Right ventricle myocardium inferior (tissue), 1 donor: ENCODE data around the gene PRKCB. TPM values are rescaled to one million over a fixed set of nuclear protein-coding genes. Genes with fewer than 3 reads are reported as not detected.

Experiments used
- ATAC-seq: fragments of 200-7000 bp; cut with Tn5 transposase; one replicate; pipeline ENCODE4 v1.9.1; 2020; ENCODE audit warnings: mild to moderate bottlenecking, moderate library complexity
- DNase-seq: peaks from one replicate; pipeline ENCODE4 v3.0.0; 2021; ENCODE audit errors: missing footprints
- intact Hi-C: fragments of 100-400 bp; cut with DNase I; formaldehyde crosslinking; loops from one replicate; pipeline ENCODE4 v1.11.0; 2022
- total RNA-seq: library from RNA; stranded (reverse); fragmentation: NEBNext Ultra II Directional; extraction: Animal tissue kit (Norgen Biotek cat#: 25700); gene quantifications from one replicate; pipeline ENCODE4 v1.2.1, GENCODE V29; 2021
- donor health status: DM: no; HTN: yes; CAD: no; lungs with severe emphysema.

PRKCB gene
- total RNA-seq, 1 donor from 2014 or later, result 2.2 TPM

DNA sequence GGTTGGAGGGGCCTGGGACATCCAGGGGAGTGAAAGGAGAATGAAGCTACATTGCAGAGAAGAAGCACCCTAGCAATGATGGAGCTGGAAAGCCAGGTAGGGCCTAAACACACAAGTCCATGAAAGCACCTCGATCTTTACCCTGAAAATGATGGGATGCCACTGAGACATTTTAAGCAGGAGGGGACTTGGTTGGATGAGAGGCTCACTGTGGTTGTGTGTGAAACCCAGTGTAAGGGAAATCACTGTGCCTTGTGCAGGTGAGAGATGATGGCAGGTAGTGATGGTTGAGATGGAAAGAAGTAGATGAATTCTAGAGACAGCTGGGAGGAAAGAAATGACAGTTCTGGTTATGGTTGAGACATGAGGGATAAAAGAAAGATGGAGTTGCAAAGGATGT lies 287.5 kb downstream of the PRKCB start:
- ATAC-seq (no peak), DNase-seq (no peak)
- intact Hi-C loops, result no loop called here

- no peak for ATAC-seq
- intact Hi-C loops, result no loop called here
- DNase-seq, result no peak
Observed at GRCh38 chr16:24124291-24124690, 288.5 kb downstream of the PRKCB start.

DNA sequence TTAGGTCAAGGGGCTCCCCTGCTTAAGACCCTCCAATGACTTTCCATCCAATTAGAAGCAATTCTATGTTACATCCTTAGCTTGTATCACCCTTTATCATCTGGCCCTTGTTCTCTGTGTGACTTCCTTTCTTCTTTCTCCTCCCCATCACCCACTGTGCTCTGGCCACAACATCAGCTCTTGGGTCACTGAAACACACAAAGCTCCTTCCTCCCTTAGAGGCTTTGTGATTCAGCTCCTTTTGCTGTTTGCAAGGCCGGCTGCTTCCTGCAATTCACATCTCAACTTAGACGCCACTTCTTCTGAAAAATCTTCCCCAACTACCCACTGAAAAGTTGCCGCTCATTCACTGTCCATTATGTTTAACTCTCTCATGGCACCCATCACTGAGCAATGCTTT lies 289.4 kb downstream of the PRKCB start:
- DNase-seq (no peak), ATAC-seq (no peak)
- intact Hi-C loops, result no loop called here

GRCh38 chr16:24129412-24129918 lies 293.7 kb downstream of the PRKCB start:
- ATAC-seq (no peak), DNase-seq (no peak)
- intact Hi-C loops, result no loop called here

DNA sequence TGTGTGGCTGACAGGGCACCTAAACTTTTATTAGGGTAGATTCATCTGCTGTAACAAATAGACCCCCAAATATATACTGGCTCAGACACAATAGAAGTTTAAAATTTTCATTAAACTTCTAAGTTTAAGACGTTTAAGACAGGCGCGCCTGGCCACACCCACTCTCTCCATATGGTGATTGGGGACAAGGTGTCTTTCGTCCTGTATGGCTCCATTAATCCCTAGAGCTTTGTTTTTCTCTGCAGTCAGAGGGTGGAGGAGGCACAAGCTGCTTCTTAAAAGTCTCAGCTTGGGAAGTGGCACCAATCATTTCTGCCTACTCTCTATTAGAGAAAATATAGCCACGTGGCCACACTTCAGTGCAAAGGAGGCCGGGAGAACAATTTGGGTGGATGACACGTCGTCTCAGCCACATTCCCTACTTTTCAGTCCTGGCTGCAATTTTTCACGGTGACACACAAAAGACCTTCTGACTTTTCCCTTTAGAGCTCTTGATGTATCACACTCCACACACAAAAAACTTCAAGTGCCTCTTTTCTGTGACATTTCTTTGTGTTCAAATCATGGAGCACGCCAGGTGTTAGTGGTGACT lies 294.8 kb downstream of the PRKCB start:
- DNase-seq (no peak), ATAC-seq (no peak)
- intact Hi-C loops, result no loop called here

DNA sequence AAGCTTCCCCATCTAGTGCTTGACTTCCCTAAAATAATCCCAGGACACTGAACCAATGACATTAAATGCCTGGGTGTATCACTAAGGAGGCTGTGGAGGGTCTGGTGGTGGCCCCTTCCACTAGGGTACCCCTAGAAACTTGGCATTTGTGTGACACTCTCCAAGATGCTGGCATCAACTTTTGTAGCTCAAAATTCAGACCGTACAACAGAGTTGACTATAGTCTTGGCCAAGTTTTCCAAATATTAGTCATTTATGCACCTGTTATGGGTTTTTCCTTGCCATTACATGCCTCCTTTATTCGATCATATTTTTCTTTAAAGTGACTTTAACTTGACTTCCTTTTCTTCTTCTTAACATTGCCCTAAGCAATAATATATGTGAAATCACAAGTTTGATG lies 295.5 kb downstream of the PRKCB start:
- ATAC-seq, result no peak
- intact Hi-C loops, result no loop called here

DNA sequence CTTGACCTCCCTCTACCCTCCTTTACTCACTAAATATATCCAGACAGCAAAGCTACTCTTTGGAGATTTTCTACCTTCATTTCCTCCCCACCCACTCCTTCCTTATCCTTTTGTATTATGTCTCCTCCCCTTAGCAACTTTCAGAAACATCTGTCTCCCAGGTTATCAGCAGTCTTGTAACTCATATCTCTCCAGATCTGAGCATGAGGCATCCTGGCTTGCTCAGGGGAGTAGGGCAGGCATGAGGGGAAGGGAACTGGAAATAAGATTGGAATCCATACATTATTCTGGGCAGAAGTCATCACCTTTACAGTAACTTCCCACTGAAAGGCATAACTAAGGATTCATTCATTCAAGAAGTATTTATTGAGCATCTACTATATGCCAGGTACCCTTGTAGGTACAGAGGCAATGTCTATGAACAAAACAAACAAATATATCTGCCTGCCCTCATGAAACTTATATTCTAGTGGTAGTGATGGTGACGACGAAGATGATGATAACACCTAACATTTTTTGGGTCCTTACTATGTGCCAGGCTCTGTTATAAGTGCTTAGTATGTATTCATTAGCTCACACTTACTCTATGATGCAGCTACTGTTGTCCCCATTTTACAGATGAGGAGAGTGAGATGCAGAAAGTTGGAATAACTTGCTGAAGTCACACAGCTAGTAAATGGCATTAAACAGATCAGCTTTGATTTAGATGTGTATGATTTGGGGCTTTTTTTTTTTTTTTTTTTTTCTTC lies 296.4 kb downstream of the PRKCB start:
- ATAC-seq, result no peak
- intact Hi-C loops, result no loop called here
- no peak for DNase-seq

More for the DNA sequence above, 295.5 kb downstream of the PRKCB start:
- no peak for DNase-seq

- ATAC-seq, result no peak
- DNase-seq, result no peak
- intact Hi-C loops, result no loop called here
Observed at GRCh38 chr16:24132797-24133155, 297.0 kb downstream of the PRKCB start.

DNA sequence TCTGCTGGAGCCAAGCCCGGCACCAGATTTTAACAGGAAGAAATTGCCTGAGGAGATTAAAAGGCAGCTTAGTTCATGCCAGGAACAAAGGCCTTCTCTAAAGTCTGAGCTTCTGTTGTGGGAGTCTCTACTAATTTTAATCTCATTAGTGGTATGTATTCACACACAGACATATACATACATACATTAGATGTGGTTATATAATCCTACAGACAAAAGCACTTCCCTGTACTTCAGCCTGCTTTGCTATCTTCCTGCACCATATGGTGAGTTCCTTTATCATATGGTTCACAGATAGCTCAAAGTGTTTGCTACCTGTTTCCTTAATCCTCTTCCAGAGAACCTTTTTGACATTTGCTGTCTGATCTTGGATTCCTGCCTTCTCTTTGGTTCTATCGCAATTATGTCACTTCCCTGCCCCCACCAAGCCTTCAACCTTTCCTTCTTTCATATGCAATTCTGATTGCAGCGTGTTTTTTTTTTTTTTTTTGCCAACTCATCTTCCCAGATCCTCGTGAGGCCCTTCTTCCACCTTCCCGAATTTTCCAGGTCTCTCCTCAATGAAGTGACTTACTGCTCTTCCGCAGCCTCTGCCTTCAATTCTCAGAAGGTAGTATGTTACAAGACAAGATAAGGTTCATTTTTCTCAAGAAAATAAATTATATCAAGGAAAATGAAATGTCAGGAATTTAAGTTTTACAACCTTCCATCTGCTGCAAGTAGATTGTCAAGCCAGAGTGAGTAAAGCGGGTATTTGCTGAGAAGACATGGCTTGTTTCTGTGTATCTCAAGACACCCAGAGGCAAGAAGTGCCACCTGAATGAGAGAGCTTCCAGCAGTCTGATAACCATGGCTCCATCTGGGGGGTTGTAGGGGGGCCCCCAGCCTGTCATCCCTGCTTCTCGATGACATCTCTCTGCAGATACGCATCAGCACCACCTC lies 300.1 kb downstream of the PRKCB start:
- intact Hi-C loops, result no loop called here
- DNase-seq, result no peak
- ATAC-seq, result no peak

GRCh38 chr16:24138024-24138423 lies 302.2 kb downstream of the PRKCB start:
- no peak for DNase-seq
- intact Hi-C loops, result no loop called here
- ATAC-seq, result no peak

DNA sequence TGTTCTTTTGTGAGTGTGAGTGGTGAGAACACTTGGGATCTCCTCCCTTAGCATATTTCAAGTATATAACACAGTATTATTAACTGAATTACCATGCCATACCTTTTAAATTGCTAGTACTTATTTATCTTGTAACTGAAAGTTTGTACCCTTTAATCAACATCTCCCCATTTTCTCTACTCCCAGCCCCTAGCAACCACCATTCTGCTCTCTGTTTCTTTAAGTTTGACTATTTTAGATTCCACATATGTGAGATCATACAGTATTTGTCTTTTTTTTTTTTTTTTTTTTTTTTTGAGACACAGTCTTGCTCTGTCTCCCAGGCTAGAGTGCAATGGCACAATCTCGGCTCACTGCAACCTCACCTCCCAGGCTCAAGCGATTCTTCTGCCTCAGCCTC lies 302.8 kb downstream of the PRKCB start:
- ATAC-seq (no peak), DNase-seq (no peak)
- intact Hi-C loops, result no loop called here

- DNase-seq (no peak), ATAC-seq (no peak)
- intact Hi-C loops, result no loop called here
Observed at GRCh38 chr16:24139282-24139681, 303.5 kb downstream of the PRKCB start.

- intact Hi-C loops, result no loop called here
- ATAC-seq (no peak), DNase-seq (no peak)
Observed at GRCh38 chr16:24140730-24141129, 304.9 kb downstream of the PRKCB start.

DNA sequence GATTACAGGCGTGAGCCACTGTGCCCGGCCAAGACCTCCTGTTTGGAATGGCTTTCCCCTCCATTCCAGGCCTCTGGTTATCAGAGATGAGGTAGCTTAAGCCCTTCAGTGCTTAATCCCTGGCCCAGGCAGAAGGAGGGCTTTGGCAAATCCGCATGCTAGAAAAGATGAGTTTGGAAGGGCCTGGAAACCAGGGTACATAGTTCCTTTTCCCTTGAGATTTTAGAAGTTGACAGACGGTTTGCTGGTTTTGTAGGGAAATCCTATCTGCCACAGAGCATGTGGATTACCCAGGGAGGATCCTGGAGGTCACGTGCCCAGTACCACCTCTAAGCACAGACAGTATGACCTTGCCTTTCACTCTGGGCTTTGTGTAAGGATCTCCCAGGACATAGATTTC lies 305.7 kb downstream of the PRKCB start:
- ATAC-seq (no peak), DNase-seq (no peak)
- intact Hi-C loops, result no loop called here

DNA sequence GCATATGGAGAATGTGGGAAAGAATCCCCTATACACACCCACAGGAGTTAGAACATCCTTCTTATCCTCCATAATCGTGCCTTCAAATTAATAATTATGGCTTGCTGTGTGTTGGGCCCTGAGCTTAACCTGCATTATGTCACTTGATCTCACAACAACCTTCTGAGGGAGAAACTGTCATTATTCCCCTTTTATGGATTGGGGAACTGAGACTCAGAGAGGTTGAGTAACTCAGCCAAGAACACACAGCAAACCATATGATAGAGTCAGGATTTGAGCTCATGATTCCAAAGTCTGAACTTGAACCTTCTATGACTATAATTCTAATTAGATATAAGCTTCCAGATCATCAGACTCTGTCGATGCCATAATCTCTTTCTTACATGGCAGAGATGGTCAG lies 306.1 kb downstream of the PRKCB start:
- ATAC-seq, result no peak
- DNase-seq, result no peak
- intact Hi-C loops, result no loop called here

DNA sequence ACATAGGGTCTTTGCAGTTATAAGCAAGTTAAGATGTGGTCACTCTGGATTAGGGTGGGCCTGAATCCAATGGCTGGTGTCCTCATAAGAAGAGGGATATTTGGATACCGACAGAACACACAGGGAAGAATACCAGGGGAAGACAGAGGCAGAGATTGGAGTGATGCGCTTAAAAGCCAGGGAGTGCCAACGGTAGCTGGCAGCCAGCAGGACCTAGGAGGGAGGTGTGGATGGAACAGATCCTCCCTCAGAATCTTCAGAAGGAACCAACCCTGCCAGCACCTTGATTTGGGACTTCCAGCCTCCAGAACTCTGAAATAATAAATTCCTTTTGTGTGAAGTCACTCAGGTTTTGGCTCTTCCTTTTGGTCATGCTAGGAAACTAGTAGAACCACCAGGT lies 310.1 kb downstream of the PRKCB start:
- intact Hi-C loops, result no loop called here
- no peak for ATAC-seq
- DNase-seq, result no peak

GRCh38 chr16:24146518-24146917 lies 310.7 kb downstream of the PRKCB start:
- intact Hi-C loops, result no loop called here
- peak; percentile 73 for DNase-seq
- peak; percentile 83 for ATAC-seq

GRCh38 chr16:24149102-24149501 lies 313.3 kb downstream of the PRKCB start:
- intact Hi-C loops, result no loop called here
- ATAC-seq (no peak), DNase-seq (no peak)

GRCh38 chr16:24150282-24150681 lies 314.5 kb downstream of the PRKCB start:
- intact Hi-C loops, result loop anchor here (10.0 kb wide), 1 partner anchor 65 kb away; no protein-coding TSS in a partner anchor
- DNase-seq, result no peak
- ATAC-seq, result no peak
